CD14-positive monocyte (primary cell): ENCODE results near the gene SLC12A8. TPM values are rescaled to one million over a fixed set of nuclear protein-coding genes. Genes with fewer than 3 reads are reported as not detected.
A peak's percentile ranks its signal among the peaks of the same experiment; 100 is the strongest.

Experiments
- DNase-seq, 3 donors: peaks; one replicate each; pipeline ENCODE4 v3.0.0-alpha.2; 2011 to 2022
- H2AFZ ChIP-seq: 2 replicates; pipeline ENCODE4 v1.6.0; 2012; ENCODE audit warnings: mild to moderate bottlenecking, low read depth, low read length, inconsistent platforms; ENCODE audit not compliant: insufficient read depth, poor library complexity, severe bottlenecking
- H3K27ac ChIP-seq, 2 donors: 1 replicate in 1 of 2; 2 replicates in 1 of 2; pipeline ENCODE4 v1.5.1; 2012 to 2013; ENCODE audit warnings: low read length in 2 of 2, control low read depth in 1 of 2, inconsistent platforms in 1 of 2, low read depth in 1 of 2, mild to moderate bottlenecking in 1 of 2
- H3K27me3 ChIP-seq, 2 donors: one replicate each; pipeline versions ENCODE4 v1.6.0 to v1.6.1; 2011 to 2013; ENCODE audit warnings: low read length in 2 of 2; ENCODE audit not compliant: control insufficient read depth in 2 of 2, insufficient read depth in 2 of 2
- H3K36me3 ChIP-seq, 2 donors: replicated peaks in 1 of 2; 1 replicate in 1 of 2; 2 replicates in 1 of 2; pipeline versions ENCODE4 v1.5.1 to v1.6.1; 2012 to 2013; ENCODE audit warnings: low read length in 2 of 2, control low read depth in 1 of 2, inconsistent platforms in 1 of 2, mild to moderate bottlenecking in 1 of 2; ENCODE audit not compliant: insufficient read depth in 2 of 2, control insufficient read depth in 1 of 2
- H3K4me1 ChIP-seq, 2 donors: 1 replicate in 1 of 2; 2 replicates in 1 of 2; pipeline versions ENCODE4 v1.5.1 to v1.6.1; 2012 to 2013; ENCODE audit warnings: low read length in 2 of 2, control low read depth in 1 of 2, inconsistent platforms in 1 of 2, mild to moderate bottlenecking in 1 of 2, moderate library complexity in 1 of 2; ENCODE audit not compliant: insufficient read depth in 2 of 2, control insufficient read depth in 1 of 2
- H3K4me2 ChIP-seq: replicated peaks from 2 replicates; pipeline ENCODE3; 2012; ENCODE audit warnings: low read length, moderate library complexity, mild to moderate bottlenecking; ENCODE audit not compliant: poor library complexity, severe bottlenecking; ENCODE audit errors: extremely low read depth
- H3K4me3 ChIP-seq, 3 experiments: fragments of 200-600 bp in 1 of 3; sonication (generic) in 1 of 3; replicated peaks in 1 of 3; 1 replicate in 2 of 3; 2 replicates in 1 of 3; pipeline ENCODE4 v1.5.1; 2011 to 2013; ENCODE audit warnings: low read length in 3 of 3, mild to moderate bottlenecking in 3 of 3, control low read depth in 2 of 3, low read depth in 2 of 3, inconsistent platforms in 1 of 3, moderate library complexity in 1 of 3
- H3K79me2 ChIP-seq: 2 replicates; pipeline ENCODE4 v1.6.0; 2012; ENCODE audit warnings: mild to moderate bottlenecking, control low read depth, inconsistent platforms, low read length, moderate library complexity; ENCODE audit not compliant: insufficient read depth
- H3K9ac ChIP-seq: 2 replicates; pipeline ENCODE4 v1.6.0; 2017; ENCODE audit warnings: low read length, mild to moderate bottlenecking; ENCODE audit not compliant: insufficient read depth, poor library complexity, severe bottlenecking
- H3K9me3 ChIP-seq, 2 donors: replicated peaks in 1 of 2; 1 replicate in 1 of 2; 2 replicates in 1 of 2; pipeline versions ENCODE4 v1.5.1 to v1.6.1; 2012 to 2013; ENCODE audit warnings: low read length in 2 of 2, control low read depth in 1 of 2; ENCODE audit not compliant: control insufficient read depth in 1 of 2, insufficient read depth in 1 of 2
- H4K20me1 ChIP-seq: 2 replicates; pipeline ENCODE4 v1.6.0; 2012; ENCODE audit warnings: mild to moderate bottlenecking, low read length, control low read depth, moderate library complexity; ENCODE audit not compliant: insufficient read depth
- H3K27ac Mint-ChIP-seq, 7 donors: one replicate each; pipeline ENCODE4 v1.8.0; 2020; ENCODE audit warnings: mild to moderate bottlenecking in 7 of 7, mixed read lengths in 7 of 7, moderate library complexity in 6 of 7, inconsistent platforms in 2 of 7
- H3K27me3 Mint-ChIP-seq, 3 donors: one replicate each; pipeline ENCODE4 v1.8.0; 2021 to 2022; ENCODE audit warnings: low read depth in 3 of 3, mild to moderate bottlenecking in 3 of 3, mixed read lengths in 3 of 3, moderate library complexity in 3 of 3, inconsistent platforms in 1 of 3
- H3K36me3 Mint-ChIP-seq, 2 donors: one replicate each; pipeline ENCODE4 v1.8.0; 2020; ENCODE audit warnings: mixed read lengths in 2 of 2, inconsistent platforms in 1 of 2, mild to moderate bottlenecking in 1 of 2
- H3K4me1 Mint-ChIP-seq: one replicate; pipeline ENCODE4 v1.8.0; 2020; ENCODE audit warnings: mild to moderate bottlenecking, mixed read lengths
- H3K4me3 Mint-ChIP-seq, 2 donors: one replicate each; pipeline ENCODE4 v1.8.0; 2020; ENCODE audit warnings: mild to moderate bottlenecking in 2 of 2, mixed read lengths in 2 of 2, moderate library complexity in 1 of 2
- H3K9me3 Mint-ChIP-seq, 7 donors: one replicate each; pipeline ENCODE4 v1.8.0; 2020 to 2022; ENCODE audit warnings: mixed read lengths in 7 of 7, mild to moderate bottlenecking in 6 of 7, moderate library complexity in 6 of 7, inconsistent platforms in 2 of 7
- WGBS: methylation state at CpG from one replicate; pipeline ENCODE4 v1.1.5; 2013; ENCODE audit warnings: missing lambda C conversion rate; ENCODE audit not compliant: insufficient coverage; 5-methylcytosine and 5-hydroxymethylcytosine counted together
- intact Hi-C, 2 donors: fragments of 100-400 bp; cut with micrococcal nuclease; formaldehyde crosslinking; loops; one replicate each; pipeline versions ENCODE4 v1.15.0 to v1.15.1; 2023
- polyA plus RNA-seq, 3 donors: library from polyadenylated mRNA; depleted of rRNA in 1 of 3; unstranded in 2 of 3; stranded (reverse) in 1 of 3; fragments of 300-500 nt in 2 of 3; fragments of >200 nt in 1 of 3; fragmentation: Illumina TruSeq in 2 of 3; gene quantifications; 1 replicate in 2 of 3; 2 replicates in 1 of 3; pipeline ENCODE4 v1.2.3, GENCODE V29; 2012 to 2021
- TF ChIP-seq, protein P1 (sequence below): fragments of 200-600 bp; IDR thresholded peaks from one replicate; pipeline ENCODE4 v1.8.0; 2022; ENCODE audit warnings: antibody characterized with exemption, mild to moderate bottlenecking

SLC12A8 gene
- polyA plus RNA-seq, 3 donors, result 0.23 to 0.46 (median 0.35) TPM

DNA sequence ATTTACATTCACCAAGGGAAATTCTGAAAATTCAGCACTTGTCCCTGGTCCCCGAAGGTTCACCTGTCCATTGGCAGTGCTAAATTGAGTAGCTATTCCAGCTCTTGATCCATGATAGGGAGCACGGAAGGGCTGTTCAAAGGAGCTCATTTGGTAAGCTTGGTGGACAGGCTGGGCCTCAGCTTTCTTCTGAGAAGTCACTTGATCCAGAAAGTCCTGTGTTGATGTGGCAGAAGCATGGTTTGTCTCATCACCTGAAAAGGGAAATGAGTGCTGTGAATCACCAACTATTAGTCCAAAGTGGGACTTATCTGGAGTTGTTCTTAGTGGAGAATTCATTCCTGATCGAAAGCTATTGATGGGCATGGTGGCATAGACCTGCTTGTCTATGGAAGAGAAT lies 19.9 kb upstream of the SLC12A8 start:
- 100% methylated on average over 3 of the region's 3 CpGs for WGBS
- no peak overlapping the region for H3K4me3 Mint-ChIP-seq
- peak overlapping the region in 1 of 7 donors; percentile 62 for H3K27ac Mint-ChIP-seq
- no peak overlapping the region for H3K4me2 ChIP-seq
- no peak overlapping the region for H3K9ac ChIP-seq
- H3K27ac ChIP-seq, result no peak overlapping the region
- peaks cover 21% of the 10 kb centered on the region for H4K20me1 ChIP-seq
- TF ChIP-seq, protein P1, sequence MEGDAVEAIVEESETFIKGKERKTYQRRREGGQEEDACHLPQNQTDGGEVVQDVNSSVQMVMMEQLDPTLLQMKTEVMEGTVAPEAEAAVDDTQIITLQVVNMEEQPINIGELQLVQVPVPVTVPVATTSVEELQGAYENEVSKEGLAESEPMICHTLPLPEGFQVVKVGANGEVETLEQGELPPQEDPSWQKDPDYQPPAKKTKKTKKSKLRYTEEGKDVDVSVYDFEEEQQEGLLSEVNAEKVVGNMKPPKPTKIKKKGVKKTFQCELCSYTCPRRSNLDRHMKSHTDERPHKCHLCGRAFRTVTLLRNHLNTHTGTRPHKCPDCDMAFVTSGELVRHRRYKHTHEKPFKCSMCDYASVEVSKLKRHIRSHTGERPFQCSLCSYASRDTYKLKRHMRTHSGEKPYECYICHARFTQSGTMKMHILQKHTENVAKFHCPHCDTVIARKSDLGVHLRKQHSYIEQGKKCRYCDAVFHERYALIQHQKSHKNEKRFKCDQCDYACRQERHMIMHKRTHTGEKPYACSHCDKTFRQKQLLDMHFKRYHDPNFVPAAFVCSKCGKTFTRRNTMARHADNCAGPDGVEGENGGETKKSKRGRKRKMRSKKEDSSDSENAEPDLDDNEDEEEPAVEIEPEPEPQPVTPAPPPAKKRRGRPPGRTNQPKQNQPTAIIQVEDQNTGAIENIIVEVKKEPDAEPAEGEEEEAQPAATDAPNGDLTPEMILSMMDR, result no peak
- H3K27me3 ChIP-seq, result no peaks in the 10 kb centered on the region
- H3K27me3 Mint-ChIP-seq, result no peaks in the 10 kb centered on the region
- H3K36me3 Mint-ChIP-seq, result peaks cover 49 to 57% of the 10 kb centered on the region in 2 donors
- H3K36me3 ChIP-seq, result peaks cover 24 to 68% of the 10 kb centered on the region in 2 donors
- H2AFZ ChIP-seq, result no peak overlapping the region
- H3K9me3 ChIP-seq, result no peaks in the 10 kb centered on the region
- intact Hi-C loops, result no loop called here
- H3K9me3 Mint-ChIP-seq, result no peaks in the 10 kb centered on the region
- H3K4me3 ChIP-seq, result no peak overlapping the region
- no peaks in the 10 kb centered on the region for H3K4me1 ChIP-seq
- H3K79me2 ChIP-seq, result no peaks in the 10 kb centered on the region
- H3K4me1 Mint-ChIP-seq, result no peaks in the 10 kb centered on the region
- DNase-seq, result no peak

DNA sequence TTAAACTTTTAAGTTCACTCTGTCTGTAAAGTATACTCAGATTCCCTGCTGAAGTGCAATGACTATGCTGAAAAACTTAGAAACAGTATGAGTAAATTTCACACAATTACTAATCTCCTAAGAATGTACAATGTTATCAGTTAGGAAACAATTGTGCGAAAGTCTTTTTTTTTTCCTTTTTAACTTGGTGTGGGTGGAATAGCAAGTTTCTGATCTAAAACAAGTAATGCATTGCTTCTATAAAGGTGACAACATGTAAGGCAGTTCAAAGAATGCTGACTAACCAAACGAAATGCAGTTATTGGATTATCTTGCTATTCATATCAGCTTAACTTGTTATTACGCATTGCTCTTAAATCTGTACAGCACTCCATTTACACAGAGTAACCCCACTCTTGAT lies 19.3 kb upstream of the SLC12A8 start:
- intact Hi-C loops, result no loop called here
- H3K4me1 Mint-ChIP-seq, result no peaks in the 10 kb centered on the region
- no peak overlapping the region for H3K27ac ChIP-seq
- no peak overlapping the region for H3K27ac Mint-ChIP-seq
- H3K4me3 ChIP-seq, result no peak overlapping the region
- H3K27me3 ChIP-seq, result no peaks in the 10 kb centered on the region
- H3K9ac ChIP-seq, result no peak overlapping the region
- DNase-seq, result no peak
- H3K4me2 ChIP-seq, result no peak overlapping the region
- no CpG with 5 or more reads among the region's 3 CpGs for WGBS
- H3K4me3 Mint-ChIP-seq, result no peak overlapping the region
- H3K79me2 ChIP-seq, result no peaks in the 10 kb centered on the region
- H2AFZ ChIP-seq, result no peak overlapping the region
- H3K36me3 ChIP-seq, result peaks cover 24 to 72% of the 10 kb centered on the region in 2 donors
- peaks cover 16% of the 10 kb centered on the region for H4K20me1 ChIP-seq
- H3K4me1 ChIP-seq, result no peaks in the 10 kb centered on the region
- no peaks in the 10 kb centered on the region for H3K9me3 Mint-ChIP-seq
- no peaks in the 10 kb centered on the region for H3K9me3 ChIP-seq
- no peaks in the 10 kb centered on the region for H3K27me3 Mint-ChIP-seq
- peaks cover 48 to 53% of the 10 kb centered on the region in 2 donors for H3K36me3 Mint-ChIP-seq
- TF ChIP-seq, protein P1, result no peak
